SIG-M5 treated with dmso at 0.1 percent for 504 hours (cell line): Measurements from ENCODE around the gene P4HA1.
"Not testable (repeated sequence)": the region's sequence is repeated elsewhere in the genome, so short reads cannot be mapped to it uniquely, and the experiment has no call there.

Source experiments
- DNase-seq: peaks from one replicate; lab custom pipeline; 2025; ENCODE audit not compliant: unreplicated experiment; lab: John Stamatoyannopoulos, UW

The P4HA1 gene

GRCh38 chr10:73043766-73044377 is 52.8 kb downstream of the P4HA1 start:
- DNase-seq: no peak

GRCh38 chr10:73043319-73043718 is 53.3 kb downstream of the P4HA1 start:
- no peak for DNase-seq

- DNase-seq: no peak
Measured at GRCh38 chr10:73042130-73042529, 54.5 kb downstream of the P4HA1 start.

- no peak for DNase-seq
Measured at GRCh38 chr10:73039635-73040034, 57.0 kb downstream of the P4HA1 start.

- DNase-seq: not testable (repeated sequence)
Measured at GRCh38 chr10:73036285-73036684, 60.4 kb downstream of the P4HA1 start.

- DNase-seq: no peak
Measured at GRCh38 chr10:73032536-73032935, 64.1 kb downstream of the P4HA1 start.

- not testable (repeated sequence) for DNase-seq
Measured at GRCh38 chr10:73026623-73027022, 70.0 kb downstream of the P4HA1 start.

- DNase-seq: not testable (repeated sequence)
Measured at GRCh38 chr10:73023455-73024070, 73.1 kb downstream of the P4HA1 start.

- not testable (repeated sequence) for DNase-seq
Measured at GRCh38 chr10:73022961-73023360, 73.7 kb downstream of the P4HA1 start.

GRCh38 chr10:73021538-73022164 is 75.0 kb downstream of the P4HA1 start:
- not testable (repeated sequence) for DNase-seq

- no peak for DNase-seq
Measured at GRCh38 chr10:73021050-73021449, 75.6 kb downstream of the P4HA1 start.

GRCh38 chr10:73019100-73019499 is 77.6 kb downstream of the P4HA1 start:
- DNase-seq: no peak

- no peak for DNase-seq
Measured at GRCh38 chr10:73018632-73019031, 78.0 kb downstream of the P4HA1 start.

GRCh38 chr10:73017955-73018480 is 78.6 kb downstream of the P4HA1 start:
- no peak for DNase-seq

- no peak for DNase-seq
Measured at GRCh38 chr10:73015779-73016178, 80.9 kb downstream of the P4HA1 start.

GRCh38 chr10:73003822-73004221 is 92.8 kb downstream of the P4HA1 start:
- no peak for DNase-seq

- no peak for DNase-seq
Measured at GRCh38 chr10:73000973-73001372, 95.7 kb downstream of the P4HA1 start.

- DNase-seq: no peak
Measured at GRCh38 chr10:72997099-72997498, 99.6 kb downstream of the P4HA1 start.

GRCh38 chr10:72995459-72995858 is 101.2 kb downstream of the P4HA1 start:
- DNase-seq: not testable (repeated sequence)

GRCh38 chr10:72989771-72990170 is 106.9 kb downstream of the P4HA1 start:
- not testable (repeated sequence) for DNase-seq

- DNase-seq: not testable (repeated sequence)
Measured at GRCh38 chr10:72984618-72985017, 112.0 kb downstream of the P4HA1 start.

- DNase-seq: no peak
Measured at GRCh38 chr10:72981882-72982529, 114.7 kb downstream of the P4HA1 start.
